GM19328 (cell line): ENCODE data around the gene ANXA3.

Source experiments
- ATAC-seq: cut with Tn5 transposase; IDR thresholded peaks from one replicate; pipeline ENCODE4 v1.9.1; 2021; ENCODE audit warnings: mild to moderate bottlenecking, moderate library complexity; ENCODE audit not compliant: unreplicated experiment

ANXA3 gene

DNA sequence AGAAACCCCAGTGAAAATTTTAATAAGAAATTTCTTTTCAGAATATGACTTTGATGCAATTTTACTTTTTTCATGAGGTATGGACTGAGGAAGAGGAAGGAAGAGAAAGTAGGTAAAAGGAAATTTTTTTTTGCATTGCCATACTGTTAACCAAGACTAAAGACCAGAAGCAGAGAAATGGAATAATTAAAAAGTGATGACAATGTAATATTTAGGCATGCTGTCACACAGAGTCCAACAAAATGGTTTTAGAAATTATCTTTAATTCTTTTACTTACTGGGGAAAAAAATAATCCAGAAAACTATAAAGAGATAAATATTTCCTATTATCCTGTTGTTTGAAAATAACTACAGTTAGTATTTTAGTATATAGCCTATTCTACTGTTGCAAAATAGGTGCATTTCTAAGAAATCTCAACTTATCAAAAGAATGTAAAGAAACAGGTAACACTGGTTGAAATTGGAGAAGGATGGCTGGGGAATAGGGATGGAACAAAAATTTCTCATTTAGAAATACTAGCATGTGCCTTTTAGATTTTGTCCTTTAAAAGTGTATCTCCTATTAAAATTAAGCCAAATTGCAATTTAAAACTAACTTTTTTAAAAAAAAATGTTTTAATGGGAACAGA is 92.6 kb downstream of the ANXA3 start:
- ATAC-seq, result no peak

DNA sequence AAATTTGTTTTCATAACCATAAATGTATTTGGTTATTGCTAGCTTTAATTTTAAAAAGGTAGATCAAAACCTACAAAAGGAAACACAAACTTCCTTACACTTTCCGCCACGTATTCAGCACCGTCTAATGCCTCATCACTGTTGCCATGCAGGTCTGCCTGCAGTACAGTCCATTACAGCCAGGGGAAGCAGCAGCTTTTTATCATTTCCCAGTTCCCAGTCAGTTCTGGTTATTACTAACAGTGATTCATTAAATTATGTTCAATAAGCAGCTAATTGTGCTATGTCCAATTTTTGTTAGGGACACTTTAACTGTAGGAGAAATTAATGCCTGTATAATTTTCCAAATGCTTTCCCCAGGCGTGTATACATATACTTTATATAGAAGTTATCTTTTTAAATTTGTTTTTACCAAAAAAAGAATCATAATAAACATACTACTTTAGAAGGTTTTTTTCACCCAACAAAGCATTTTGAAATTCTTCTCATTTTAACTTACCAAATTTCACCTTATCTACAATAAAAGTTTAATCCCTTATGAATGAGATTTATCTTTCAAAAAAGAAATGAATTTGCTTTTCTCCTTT is 93.3 kb downstream of the ANXA3 start:
- ATAC-seq, result peak; percentile 84

DNA sequence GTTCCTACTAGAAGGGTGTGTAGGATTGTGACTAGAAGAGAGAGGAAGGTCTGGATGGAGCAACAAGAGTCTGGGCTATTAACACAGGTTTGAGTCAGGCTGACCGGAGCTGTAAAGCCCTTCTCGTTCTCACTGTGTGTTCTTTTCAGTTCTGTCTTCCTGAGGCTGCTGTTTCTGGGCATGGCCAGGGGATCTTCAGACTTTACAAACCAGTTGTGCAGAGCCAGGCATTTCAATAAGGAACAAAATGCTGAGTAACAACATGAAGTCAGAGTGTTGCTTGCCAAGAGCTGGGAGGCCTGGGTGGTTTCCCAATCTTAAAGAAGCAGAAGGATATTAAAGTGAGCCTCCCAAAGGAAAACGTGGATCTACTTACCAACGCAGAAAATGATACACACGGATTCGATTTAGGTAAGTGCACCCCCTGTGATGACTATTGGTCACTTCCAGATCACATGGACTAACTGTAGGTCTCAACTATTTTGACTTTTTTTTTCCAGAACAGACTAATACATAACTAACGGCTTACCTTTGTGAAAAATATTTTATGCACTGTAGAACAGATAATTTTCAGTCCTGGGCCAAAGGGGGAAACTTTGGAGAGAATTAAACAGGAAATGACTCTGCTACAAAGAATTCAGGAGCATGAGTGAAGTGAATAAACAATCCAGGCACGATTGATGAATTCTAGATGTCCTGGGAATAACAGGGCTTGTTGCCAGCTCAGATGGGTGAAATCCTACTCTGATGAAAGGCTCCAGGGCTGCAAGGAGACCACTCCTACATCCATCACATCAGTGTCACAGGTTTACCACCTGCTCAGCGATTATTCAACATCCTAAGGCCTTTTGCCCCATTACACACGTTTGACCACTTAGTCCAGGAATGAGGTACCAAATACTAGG is 94.5 kb downstream of the ANXA3 start:
- no peak for ATAC-seq

DNA sequence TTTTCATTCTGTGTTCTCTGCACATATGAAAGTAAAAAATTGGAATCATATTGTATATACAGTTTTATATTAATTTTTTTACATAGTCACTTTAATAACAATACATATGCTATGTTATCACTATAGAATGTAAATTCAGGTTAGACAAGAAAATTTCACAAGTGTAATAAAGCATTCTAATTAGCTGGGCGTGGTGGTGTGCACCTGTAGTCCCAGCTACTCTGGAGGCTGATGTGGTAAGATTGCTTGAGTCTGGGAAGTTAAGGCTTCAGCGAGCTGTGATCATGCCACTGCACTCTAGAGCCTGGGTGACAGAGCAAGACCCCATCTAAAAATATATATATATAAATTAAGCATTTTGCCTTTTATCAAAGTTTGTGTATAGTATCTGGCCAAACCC is 95.7 kb downstream of the ANXA3 start:
- ATAC-seq, result no peak

DNA sequence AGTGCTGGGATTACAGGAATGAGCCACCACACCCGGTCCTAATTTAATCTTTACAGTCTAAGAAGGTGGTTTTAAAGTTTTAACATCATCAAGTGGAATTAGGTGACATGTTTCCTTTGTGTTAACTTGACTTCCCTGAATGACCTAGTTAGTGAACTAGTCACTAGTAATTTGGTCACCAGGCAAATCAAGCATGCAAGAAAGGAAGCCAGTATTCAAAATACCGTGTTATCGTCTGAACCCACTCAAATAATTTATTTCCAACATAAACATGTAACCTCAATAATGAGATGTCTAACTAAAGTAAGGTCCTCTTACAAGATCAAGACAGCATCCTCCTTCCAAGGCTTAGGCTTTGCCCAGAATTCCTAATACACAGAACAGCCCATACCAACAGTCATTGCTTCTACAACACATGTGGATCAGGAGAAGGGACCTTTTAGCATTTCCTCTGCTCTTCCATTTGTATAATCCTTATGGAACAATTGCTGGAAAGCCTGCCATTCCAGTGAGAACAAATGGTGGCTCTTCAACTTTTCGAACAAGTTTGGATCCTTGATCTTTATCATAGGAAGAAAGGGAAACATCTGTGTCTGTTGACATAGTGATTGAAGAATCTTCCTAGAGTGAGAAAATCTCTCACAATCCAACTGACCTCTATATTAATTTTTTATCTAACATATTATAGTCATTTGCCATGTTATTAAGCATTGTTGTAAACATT is 97.2 kb downstream of the ANXA3 start:
- ATAC-seq, result no peak

DNA sequence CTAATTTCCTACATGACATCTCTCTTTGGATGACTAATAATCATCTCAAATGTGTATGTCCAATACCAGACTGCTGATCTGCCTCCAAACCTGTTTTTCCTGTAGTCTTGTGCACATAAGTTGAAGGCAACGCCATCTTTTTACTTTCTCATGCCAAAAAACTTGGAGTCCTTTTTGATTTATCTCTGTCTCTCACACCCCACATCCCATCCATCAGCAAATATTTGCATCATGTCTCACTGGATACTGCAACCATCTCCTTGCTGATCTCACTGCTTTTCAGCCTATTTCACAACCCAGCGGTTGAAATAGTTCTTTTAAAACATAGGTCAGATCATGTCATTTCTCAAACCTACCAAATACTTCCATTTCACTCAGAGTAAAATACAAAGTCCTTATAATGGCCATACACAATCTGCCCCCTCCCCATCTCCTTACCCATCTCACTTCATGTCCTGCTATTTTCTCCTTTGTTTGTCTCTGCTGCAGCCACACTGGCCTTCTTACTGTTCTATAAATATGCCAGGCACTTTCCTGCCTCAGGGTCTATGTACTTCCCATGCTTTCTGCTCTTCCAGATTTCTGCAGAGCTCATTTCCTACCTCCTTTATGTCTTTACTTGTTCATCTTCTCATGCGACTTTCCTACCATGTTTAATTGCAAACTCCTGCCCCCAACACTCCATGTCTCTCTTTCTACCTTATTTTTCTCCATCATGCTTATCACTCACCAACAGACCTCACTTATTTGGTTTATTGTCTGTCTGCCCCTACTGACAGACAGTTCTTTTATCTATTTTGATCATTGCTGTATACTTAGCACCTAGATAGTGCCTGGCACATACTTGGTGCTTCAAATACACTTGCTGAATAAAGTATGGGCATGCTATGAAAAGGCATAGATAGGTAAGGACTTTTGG is 98.8 kb downstream of the ANXA3 start:
- ATAC-seq, result no peak

DNA sequence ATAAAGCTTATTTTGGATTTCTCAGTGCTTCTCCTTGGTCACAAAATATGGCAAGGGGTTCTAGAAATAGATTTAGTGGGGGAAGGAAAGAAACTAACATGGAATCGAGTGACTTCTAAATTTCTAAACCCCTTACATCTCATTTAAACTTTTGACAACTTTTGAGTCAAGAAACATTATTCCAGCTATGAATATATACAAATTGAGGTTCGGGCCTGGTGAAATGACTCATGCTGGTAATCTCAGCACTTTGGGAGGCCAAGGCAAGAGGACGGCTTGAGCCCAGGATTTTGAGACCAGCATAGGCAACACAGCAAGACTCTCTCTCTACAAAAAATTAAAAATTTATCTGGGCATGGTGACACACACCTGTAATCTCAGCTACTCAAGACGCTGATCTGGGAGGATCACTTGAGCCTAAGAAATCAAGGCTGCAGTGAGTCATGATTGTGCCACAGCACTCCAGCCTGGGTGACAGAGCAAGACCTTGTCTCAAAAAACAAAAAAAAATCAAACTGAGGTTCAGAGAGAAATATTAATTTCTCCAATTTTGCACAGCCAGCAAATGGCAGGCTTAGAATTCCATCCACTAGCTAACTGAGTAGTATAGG is 99.8 kb downstream of the ANXA3 start:
- ATAC-seq, result no peak

DNA sequence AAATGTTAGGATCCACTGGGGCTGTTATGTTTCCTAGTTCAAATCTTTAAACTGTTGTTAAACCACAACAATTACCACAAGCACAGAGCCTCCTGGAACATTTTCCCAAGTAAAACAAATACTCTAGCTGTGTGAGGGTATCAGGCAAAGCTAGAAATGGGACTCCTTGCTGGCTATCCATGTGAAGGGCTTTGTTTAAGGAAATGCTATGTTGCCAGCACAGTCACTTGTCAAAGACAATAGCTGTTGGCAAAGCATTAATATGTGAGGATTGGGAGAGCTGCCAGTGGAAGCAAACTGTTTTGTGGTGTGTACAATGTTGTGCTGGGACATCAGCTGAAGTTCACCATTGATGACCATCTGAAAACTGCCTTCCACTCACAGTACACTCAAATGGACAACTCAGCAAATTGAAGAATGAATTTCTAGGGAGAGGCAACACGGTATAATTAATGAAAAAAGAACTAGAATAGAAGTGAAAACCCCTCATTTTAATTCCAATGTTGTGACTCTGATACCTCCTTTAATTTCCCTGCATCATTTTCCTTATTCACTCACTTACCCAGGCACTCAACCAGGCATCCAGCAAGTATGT is 100.8 kb downstream of the ANXA3 start:
- ATAC-seq, result no peak

DNA sequence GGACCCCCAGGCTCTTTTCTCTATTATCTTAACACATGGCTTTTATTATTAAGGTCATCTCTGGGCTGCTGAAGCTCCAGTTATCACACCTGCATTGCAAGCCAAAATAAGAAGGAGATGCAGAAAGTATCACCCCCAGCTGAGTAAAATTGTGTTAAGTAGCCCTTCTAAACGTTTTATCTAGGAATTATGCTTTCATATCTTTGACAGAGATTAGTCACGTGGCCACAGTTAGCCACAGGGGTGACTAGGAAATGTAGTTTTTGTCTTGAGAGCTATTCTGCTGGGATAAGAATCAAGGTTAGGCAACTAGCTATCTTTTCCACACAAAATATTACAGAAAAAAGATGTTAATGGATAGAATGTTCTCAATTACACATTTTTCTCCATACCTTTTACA is 102.1 kb downstream of the ANXA3 start:
- ATAC-seq, result no peak

DNA sequence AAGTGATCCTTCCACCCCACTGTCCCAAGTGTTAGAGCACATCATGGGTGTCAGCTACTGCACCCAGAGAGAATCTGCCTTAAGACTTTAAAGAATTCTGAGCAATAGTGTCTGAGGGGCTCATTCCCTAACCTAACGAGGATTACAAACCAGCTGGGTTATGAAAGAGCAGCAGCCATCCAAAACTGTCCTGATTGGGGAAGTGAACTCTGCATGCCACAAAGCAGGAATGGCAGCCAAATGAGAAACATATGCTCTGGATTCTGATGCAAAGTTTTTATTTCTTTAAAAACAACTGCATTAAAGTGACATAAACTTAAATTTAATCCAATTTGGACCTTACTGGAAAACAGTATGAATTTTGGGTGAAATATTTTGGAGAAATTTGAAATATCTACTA is 103.2 kb downstream of the ANXA3 start:
- no peak for ATAC-seq

DNA sequence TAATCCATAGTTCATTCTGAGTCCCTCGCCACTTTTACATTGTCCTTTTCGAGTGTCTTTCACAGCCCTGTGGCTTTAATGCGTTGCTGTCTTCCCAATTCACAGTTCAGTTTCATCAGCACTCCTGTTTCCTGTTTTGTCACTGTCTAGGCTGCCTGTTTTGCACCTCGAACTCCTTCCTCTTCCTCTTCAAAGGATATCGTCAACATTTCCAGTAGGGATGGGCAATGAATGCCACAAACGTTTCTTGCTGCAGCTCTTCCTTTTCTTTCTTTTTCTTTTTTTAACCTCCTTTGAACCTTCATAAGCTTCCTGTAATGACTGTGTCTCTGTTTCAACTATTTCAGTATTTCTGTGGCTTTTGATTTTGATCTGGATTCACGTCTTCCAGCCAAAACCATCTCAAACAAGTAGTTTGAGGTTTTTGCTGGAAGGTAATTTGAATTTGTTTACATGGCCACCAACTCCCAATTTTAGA is 105.4 kb downstream of the ANXA3 start:
- ATAC-seq, result no peak

DNA sequence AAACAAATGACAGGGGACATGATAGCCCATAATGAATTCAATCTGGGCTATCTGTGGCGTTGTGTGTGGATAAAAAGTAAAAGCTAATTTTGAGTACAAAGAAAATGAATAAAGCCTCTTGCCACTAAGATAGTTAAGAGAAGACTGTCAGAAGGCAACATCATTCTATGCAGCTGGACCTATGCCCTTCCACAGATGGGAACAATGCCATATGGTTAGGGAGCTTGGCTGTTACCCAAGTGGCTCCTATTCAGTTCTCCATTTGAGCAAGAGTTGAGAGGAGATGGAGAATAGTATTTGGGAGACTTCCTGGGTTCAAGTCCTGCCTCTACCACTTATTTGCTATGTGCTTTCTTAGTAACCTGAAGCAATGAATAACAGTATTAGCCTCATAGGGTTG is 107.7 kb downstream of the ANXA3 start:
- no peak for ATAC-seq

DNA sequence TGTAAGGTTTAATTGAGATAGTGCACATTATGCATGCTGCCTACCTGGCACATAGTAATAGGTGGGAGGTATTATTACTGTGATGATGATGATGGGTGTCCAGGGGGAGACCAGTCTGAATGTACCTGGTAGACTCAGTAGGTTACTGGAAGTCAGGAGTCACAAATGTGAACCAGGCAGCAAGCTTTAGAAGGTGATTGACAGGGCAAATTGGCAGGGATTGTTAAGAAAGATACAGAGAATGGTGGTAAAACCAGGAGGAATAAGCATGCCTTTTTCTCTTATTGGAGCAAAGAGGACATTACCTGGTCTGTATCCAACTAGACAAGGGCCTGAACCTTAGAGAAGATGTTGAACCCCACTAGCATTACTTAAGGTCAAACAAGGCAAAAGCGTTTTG is 108.1 kb downstream of the ANXA3 start:
- no peak for ATAC-seq
